NCI-H446 (cell line): ENCODE data around the gene FCN3.

Source experiments
- DNase-seq, 2 experiments: peaks; one replicate each; lab custom pipeline; 2025; lab: John Stamatoyannopoulos, UW

Gene FCN3

DNA sequence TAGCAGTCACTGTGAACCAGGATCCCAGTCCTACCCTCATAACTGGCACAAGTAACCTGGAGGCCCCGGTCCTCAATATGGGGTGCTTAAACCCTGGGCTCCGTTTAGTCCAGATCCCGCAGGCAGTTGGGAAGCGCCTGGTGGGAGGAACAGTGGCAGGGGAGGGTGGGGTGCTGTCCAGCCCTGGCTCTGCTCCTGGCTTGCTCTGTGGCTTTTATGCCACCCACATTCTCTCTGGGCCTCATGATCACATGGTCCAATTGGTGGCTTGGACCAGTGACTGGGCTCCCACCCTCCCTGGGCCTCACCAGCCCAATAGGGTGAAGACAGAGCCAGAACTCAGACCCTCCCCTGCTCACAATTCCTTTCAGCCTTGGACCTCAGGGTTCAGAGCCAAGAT, 5.6 kb upstream of the FCN3 start:
- DNase-seq, result no peak

DNA sequence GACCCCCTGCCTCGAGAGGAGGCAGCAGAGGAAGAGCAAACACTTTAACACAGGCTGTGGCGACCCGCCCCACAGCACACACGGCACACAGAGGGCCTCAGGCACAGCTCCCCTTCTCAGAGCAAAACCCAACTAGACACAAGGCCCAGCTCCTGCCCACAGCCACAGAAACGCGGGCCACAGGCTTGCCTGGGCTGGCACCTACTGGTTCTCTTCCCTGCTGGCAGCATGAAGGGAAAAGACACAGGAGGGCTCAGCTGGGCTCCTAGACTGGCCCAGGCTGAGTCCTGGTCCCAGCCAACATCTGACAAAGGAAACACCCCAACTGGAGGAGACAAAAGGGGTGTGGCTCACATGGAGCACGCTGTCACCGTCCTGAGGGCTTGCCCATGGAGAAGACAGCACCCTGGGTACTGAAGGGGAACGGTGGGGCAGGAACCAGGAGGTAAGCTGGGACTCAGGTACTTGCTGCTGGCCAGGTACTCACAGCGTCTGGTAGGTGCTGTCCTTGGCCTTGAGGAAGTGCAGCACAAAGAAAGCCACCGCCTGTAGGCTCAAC, 5.0 kb upstream of the FCN3 start:
- DNase-seq, result no peak

DNA sequence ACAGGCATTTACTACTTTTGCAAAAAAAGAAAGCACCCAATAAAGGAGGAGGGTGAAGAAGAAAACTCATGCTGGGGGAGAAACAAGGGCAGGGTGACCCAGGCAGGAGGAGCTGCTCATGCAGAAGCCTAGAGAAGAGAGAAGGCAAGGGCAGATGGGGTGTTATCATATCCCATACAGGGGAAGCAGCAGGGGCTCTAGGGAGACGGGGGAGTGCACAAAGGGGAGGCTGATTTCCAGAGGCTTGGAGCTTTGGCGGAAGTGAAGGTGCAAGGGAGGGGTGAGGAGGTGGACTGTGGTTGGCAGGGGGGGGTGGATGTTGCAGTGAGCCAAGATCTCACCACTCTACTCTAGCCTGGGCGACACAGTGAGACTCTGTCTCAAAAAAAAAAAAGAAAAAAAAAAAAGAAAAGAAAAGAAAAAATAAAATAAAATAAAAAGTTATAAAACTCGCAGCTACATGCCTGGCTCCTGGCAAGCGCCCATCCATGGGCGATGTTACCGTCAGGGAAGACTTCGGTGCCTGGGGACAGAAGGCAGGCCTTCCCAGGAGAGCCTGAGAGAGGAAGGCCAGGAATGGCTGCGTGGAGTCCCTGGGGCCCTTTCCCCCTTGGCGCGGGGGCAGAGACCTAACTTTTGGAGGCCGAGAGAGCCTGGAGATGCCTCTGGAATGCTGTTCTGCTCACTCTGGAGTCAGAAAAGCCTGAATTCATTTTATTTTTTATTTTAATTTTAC, 3.3 kb upstream of the FCN3 start:
- DNase-seq, result no peak

DNA sequence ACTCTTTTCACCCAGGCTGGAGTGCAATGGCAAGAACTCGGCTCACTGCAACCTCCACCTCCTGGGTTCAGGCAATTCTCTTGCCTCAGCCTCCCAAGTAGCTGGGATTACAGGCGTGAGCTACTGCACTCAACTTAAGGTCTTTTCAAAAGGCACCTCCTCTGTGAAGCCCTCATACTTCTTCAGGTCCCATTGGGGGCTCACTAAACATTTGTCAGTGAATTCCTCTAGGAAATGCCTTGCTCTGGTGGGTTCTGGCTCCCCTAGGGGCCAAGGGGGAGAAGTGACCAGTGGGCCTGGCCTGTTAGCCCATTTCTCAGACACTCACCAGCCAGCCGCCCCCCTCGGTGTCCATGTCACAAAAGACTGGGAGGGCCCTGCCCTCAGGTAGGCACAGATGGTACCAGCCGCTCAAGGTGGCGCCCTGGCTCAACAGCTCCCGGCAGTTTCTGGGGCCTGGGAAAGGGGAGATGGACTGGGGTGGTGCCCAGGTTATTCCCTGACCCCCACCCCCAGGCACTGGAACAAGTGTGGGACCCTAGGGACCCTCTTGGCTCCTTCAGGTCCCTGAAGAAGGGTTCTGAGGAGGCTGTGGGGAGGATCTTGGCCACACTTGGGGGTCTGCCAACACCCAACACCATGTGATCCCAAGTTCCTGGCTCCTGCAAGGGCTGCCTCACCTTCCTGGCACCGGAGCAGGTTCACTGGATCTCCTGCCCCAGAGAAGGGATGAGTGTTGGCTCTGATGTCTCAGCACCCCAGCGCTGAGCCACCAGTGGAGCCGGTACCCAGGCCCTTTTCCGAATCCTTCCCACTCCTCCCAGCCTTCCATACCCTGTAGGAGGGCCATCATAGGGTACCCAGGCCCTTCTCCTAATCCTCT, 1.6 kb downstream of the FCN3 start:
- DNase-seq, result no peak

DNA sequence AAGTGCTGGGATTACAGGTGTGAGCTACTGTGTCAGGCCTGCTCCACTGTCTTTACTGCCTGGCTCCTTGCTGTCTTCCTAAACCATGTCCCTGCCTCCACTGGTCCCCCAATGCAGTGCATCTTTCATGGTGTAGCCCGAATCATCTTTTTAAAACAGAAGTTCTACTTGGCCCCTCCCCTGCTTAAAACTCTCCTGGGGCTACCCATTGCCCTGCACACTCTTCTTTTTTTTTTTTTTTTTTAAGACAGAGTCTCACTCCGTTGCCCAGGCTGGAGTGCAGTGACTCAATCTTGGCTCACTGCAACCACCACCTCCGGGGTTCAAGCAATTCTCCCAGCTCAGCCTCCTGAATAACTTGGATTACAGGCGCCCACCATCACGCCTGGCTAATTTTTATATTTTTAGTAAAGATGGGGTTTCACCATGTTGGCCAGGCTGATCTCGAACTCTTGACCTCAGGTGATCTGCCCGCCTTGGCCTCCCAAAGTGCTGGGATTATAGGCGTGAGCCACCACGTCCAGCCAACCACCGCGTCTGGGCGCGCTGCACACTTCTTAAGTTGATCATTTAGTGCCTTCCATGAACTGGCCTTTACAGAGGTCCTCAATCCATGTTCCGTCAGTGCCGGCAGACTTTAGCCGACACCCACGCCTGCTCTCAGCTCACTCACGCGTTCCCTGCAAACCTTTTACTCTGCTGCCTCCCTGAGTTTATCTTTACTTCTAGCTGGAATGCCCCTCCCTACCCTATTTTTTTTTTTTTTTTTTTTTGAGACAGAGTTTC, 2.4 kb downstream of the FCN3 start:
- no peak for DNase-seq

DNA sequence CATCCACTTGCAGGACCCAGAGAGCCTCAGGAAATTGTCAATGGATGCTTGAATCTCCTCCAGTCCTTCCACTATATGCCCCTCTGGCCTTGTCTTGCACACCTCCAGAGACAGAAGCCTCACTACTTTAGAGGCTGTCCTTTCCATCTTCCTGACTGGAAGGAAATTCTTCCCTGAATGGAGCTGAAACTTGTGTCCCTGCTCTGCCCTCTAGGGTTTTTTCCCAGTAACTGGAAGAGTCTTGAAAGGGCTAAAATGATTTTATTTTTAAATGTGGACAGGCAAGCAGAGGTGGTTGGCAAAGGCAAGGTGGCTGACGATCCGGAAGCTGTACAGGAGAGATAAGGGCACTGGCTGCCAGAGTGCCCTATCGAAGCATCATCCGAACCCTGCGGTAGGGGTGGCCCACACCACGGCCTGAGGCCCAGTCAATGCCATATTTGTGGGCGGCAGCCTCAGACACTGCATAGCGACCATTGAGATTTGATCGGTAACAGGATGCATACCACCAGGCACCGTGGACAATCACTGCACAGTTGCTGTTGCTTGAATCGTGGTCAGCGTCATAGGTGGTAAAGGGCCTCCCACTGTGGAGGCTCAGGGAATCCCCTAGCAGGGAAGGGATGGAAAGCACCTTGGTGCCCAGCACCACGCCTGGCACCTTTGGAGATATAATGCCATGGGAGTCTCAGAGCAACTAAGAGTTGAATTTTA, 5.6 kb downstream of the FCN3 start:
- DNase-seq, result peak in 1 of 2 experiments; percentile 36

DNA sequence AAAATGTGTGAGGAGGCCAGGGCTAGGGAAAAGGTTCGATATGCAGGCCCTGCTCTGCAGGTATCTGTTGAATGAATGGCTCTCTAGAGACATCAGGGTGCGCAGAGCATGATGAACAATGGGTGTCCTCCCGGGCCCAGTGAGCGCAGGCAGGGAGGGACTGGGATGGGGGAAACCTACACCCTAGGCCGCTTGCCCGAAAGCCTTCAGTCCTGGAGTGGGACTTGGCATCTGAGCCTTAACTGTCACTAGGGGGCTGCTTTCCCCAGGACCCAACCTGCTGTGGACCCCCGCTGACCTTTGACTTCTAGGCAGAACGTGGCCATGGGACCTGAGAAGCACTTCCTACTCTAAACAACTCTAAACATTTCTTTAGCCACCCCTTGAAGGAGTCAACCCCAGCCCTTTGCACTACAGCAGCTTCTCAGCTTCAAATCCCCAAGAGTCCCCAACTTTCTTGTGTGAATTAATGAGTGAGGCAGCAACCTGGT, 7.4 kb downstream of the FCN3 start:
- no peak for DNase-seq

DNA sequence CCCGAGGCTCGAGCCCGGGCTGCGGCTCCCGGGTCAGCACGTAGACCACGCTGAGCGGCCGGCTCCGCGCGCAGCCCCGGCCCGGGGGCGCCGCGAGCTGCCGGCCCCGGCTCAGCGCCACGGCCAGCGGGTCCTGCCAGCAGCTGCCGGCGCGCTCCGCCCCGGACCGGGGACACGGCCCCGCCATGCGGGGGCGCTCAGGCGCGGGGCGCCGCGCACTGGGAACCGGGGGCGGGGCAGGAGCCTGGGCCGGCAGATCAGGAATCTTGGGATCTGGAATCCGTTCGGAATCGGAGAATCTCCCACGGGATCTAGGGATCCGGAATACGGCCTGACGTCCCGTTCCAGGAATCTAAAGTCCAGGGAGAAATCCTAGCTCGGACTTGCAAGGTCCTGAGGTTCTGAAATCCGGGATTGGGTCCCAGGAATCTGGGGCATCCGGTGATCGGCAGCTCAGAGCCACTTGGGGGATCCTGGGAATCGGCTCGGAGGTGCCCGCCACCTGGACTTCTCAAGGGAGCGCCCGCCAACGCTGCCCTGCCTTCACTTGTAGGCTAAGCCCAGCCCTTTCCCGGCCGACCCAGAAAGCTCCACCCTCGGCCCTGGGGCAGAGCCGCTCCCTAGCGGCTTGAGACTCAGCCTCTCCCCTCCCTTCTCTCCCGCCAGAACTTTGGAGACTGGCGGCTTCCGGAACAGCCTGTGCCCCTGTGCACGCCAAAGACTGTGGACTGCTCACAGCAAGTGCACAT, 8.0 kb downstream of the FCN3 start, which contains the start of gene MAP3K6:
Gene MAP3K6 (minus strand): TSS at position 551 of the 749 bp plus-strand sequence. CDS start 364 bp downstream, at position 187.
- peak; percentile 46 to 87 for DNase-seq

DNA sequence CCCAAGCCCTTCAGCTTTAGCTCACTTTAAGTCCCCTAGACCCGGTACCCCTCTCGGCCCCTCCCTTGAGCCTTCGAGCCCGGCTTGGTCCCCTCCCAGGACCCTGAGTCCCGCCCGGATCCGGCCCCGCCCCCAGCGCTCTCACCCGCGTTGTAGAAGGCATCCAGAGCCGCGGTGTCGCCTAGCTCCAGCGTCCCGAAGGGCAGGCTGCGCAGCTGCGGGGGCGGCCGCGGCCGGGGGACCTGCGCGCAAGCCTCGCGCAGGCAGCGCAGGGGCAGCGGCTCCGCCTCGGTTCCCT, 8.6 kb downstream of the FCN3 start:
- DNase-seq, result peak; percentile 79 to 87

DNA sequence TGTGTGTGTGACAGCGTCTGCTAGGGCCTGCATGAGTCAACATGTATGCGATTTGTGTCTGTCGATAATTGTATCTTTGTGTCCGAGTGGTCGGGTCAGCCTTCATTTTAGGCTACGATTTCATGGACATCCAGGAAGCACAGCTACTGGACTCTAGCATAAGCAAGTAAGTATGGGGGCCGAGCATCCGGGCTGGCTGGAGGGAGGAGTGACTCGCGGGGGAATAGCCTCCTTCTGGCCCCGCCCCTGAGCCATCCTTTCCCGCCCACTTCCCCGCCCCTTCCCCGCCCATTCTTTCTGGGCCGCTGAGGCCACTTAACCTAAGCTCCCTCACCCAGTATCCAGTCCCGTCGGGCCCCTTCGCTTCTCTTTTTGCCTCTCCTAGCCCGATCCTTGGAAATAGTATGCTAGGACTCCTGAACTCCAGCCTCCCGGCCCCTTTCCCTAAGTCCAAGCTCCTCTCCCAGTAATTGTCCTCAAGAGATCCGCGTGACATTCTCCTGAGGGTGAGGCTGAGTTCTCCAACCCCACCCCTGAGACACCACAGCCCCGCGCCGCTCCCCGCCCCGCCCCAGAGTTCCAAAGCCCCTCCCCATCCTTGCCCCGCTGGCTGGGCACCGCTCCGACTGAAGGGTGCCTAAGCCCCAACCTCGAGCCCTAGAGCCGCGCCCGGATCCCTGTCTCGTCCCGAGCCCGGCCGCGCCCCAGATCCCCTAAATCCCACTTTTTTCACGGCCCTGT, 9.1 kb downstream of the FCN3 start:
- peak; percentile 88 to 95 for DNase-seq

DNA sequence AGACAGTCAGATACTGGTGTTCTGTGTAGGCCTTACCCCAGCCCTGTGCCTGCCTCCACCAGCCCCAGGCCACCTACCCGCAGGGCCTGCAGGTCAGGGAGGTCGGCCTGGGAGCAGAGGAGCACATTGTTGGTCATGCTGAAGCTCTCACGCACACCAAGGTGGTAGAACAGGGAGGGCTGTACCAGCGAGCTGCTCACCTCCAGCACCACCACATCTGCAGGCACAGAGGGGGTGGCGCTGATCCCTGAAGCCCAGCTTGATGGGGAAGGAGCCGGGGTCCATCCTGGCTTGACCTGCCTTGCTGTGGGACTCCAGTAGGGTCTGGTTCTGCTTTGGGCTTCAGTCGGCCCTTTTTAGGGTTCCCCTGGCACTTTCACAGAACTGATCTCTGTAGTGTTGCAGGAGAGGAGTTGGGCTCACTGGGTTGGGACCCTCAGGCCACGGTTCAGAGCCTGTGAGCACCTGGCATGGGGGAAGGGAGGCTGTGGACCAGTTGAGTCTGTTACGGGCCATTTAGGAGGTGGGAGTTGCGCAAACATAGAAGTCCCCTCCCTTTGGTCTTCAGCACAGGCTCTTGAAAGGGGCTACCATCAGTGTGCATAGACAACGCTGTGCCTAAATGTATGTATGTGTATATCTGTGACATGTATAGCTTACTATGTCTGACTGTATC, 9.8 kb downstream of the FCN3 start:
- no peak for DNase-seq

DNA sequence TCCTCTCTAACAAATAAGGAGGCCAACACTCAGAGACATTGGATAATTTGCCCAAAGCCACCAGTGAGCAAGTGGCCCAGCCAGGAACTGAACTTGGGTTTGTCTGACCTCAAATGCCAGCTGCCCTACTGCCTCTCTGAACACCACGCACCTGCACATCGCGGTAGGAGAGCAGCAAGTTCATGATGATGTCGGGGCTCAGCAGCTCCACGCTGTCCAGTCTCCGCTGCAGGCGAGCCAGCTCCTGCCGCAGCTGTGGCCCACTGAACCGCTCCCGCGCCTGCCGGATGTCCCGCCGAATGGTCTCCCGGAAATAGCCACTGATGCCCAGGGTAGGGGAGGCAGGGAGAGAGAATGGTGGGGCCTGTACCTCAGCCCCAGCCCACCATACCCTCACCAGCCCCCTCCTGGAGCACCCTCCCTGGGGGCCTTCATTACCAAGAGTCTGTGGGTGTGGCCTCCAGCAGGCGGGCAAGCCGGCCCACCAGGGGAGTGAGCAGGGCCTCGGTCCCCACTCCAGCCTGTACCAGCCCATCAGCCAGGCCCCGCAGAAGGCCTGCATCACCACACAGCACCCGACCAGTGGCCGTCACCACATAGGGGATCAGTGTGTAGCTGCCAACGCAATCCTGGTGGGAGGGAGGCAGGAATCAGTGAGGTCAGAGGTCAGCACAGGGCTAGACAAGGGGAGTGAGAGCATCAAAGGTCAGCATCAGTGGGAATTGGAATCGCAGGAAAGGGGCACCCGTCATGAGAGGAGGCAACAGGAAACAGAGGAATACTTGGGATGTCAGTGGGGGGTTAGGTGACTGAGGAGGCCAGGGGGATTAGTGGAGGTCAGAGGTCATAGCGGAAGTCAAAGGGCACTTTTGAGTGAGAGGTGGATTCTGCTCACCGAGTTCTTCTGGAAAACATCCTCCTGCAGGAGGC, 10.6 kb downstream of the FCN3 start:
- no peak for DNase-seq

DNA sequence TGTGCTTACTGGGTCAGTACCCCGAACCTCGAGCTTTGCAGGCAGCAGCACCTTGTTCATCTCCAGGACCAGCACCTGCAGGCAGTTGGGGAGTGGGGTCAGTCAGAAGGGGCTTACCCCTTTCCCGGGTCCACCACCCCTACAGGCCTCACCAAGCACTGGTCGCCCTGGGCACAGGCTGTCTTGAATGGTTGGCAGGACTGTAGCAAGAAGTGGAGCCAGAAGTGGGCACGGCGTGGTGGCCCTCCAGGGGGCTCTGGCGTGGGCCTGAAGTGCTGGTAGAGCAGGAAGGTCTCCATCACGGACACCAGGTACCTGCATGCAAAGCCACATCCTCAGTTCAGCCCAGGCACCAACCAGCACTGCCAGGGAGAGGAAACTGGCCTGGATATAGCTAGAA, 13.1 kb downstream of the FCN3 start:
- DNase-seq, result no peak

DNA sequence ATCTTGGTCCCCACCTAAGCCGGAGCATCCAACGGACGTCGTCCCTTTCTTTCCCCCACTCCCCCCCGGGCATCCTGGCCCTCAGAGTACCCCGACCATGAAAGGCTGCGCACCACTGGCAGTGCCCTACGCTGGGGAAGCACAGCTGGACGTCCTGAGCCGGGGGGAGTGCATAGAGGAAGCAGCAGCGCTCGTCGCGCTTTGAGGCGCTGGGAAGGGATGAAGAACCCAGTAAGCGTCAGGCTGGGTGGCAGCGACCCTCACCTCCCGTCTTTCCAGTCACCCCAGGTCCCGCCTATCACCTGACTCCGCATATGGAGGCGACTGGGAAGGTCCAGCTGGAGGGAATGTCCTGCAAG, 13.6 kb downstream of the FCN3 start:
- DNase-seq, result no peak

DNA sequence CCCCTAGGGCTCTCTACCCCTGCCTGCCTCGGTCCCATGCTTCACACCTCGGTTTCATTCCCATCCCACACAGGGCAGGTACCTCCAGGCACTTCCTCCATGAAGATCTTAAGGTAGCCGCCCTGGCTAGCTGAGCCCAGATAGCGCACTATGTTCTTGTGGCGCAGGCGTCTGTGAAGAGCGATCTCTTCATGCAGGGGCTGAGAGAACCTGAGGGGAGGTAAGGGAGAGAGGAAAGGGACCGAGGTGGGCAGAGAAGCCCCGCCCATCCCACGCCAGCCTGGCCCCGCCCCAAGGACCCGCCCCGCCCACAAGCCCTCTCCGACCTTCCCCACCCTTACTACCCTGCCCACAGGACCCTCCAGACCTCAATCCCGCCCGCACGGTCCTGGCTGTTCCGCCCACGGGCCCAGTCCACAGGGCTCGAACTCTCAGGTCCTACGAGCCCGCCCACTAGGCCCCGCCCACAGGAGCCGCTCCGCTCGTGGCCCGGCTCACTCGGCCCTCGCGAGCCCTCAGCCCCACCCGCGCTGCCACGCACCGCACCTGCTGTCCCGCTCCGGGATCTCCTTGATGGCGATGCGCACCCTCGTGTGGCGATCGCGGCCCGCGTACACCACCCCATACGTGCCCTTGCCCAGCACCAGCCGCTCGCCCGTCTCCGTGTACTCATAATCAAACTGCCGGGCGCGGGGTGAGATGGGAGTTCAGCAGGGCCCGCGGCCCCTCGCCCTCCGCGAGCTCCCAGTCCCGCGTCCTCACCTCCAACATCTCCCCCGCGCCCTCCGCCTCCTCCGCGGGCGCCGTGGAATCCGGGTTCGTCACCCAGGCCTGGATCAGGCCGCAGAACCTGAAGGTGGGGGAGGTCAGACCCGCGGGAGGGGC, 14.2 kb downstream of the FCN3 start:
- DNase-seq, result no peak

DNA sequence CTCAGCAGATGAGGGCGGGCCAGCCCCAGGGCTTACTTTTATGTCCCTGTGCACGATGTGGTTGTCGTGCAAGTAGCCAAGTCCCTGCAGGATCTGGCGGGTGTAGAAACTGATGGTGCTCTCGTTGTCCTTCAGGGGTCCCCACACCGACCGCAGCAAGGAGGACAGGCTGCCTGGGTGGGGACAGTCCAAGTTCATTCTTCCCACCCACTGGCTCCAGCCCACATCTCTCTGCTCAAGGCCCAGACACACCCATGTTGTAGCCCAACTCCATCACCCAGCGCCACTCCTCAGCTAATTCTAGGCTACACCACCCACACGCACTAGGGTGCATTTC, 14.8 kb downstream of the FCN3 start:
- DNase-seq, result no peak

DNA sequence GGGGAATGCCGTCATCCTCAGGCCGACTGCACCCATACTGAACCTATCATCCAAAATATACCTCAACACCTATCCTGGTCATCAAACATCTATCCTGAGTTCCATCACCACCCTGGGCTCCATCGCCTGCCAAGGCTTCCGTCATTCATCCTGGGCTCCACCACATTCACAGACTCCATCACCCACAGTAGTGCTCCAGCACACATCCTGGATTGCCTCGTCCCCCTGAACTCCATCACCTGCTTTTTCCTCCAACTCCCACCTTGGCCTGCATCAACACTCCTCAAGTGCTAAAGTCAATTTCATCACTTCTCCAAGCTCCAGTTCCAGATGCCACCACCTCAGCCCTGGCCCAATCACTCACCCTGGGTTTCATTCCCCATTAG, 15.7 kb downstream of the FCN3 start:
- DNase-seq, result no peak
